ENCODE data around the gene LDB2.

- TF ChIP-seq CTCF (IDR thresholded peaks at IDR 0.05) (no peak), POLR2A (IDR thresholded peaks at IDR 0.05) (no peak)
Measured at GRCh38 chr4:16750216-16750615, 148.2 kb downstream of the LDB2 start.
